Measurements from ENCODE around the gene SEC14L5.

Gene SEC14L5

DNA sequence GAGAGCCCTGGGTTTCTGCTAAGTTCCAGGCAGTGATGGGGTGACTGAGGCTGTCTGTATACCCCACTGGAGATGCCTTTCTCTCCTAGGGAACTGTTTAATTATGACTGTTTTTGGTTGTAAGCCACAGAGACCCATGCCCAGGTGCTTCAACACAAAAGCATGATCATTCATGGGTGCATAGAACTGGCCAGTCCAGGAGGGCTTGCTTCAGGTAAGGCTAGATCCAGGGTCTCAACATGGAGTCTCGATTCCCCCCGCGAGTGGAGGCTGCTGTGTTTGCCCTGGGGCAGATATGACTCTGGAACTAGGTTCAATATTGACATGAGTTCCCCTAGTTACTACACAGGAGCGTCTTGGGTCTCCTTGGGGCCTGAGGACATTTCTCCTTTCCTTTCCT is 57.8 kb downstream of the SEC14L5 start:
- Histone ChIP-seq H2AK5ac (ENCODE audit: low read length) (no peak overlapping the region), H2BK12ac (ENCODE audit: low read length) (no peak overlapping the region), H4K8ac (ENCODE audit: low read depth, low read length) (no peak overlapping the region), H3K4me2 (ENCODE audit: low read length) (no peak overlapping the region), H3K14ac (ENCODE audit: low read length) (no peak overlapping the region), H3K4me1 (ENCODE audit: control insufficient read depth in 1 of 2, insufficient read depth in 2 of 2, low read length in 2 of 2) (no peaks in the 10 kb centered on the region), H3K4me3 (ENCODE audit: low read depth, low read length) (no peak overlapping the region), H4K12ac (ENCODE audit: low read depth, low read length) (no peak overlapping the region), H3K18ac (ENCODE audit: low read length) (no peak overlapping the region), H4K91ac (ENCODE audit: low read depth, low read length) (no peak overlapping the region), H3K4ac (ENCODE audit: low read depth, low read length) (no peak overlapping the region), H2BK5ac (ENCODE audit: low read depth, low read length, poor library complexity) (no peak overlapping the region), H3K27me3 (ENCODE audit: insufficient read depth, low read length) (no peaks in the 10 kb centered on the region), H3K79me2 (ENCODE audit: control insufficient read depth, insufficient read depth, low read length, poor library complexity) (no peaks in the 10 kb centered on the region), H2AFZ (ENCODE audit: insufficient read depth, low read length, poor library complexity) (no peak overlapping the region), H3K27ac (ENCODE audit: low read depth, low read length) (no peak overlapping the region), H2BK120ac (ENCODE audit: insufficient read depth, low read length, poor library complexity) (no peak overlapping the region), H3K79me1 (ENCODE audit: low read length) (no peaks in the 10 kb centered on the region), H3K9me3 (ENCODE audit: insufficient read depth, low read depth, low read length) (no peaks in the 10 kb centered on the region), H3K36me3 (ENCODE audit: control insufficient read depth in 1 of 2, insufficient read depth in 2 of 2, low read length in 2 of 2) (no peaks in the 10 kb centered on the region), H3K9ac (ENCODE audit: low read length) (no peak overlapping the region), H3K23ac (ENCODE audit: low read length) (no peak overlapping the region)
- DNase-seq, result no peak
- WGBS (ENCODE audit: extremely low coverage, insufficient coverage, insufficient read length), result no CpG with 5 or more reads among the region's 4 CpGs

GRCh38 chr16:5016967-5017677 is 59.0 kb downstream of the SEC14L5 start:
- Histone ChIP-seq H3K14ac (ENCODE audit: low read length) (no peak overlapping the region), H3K79me1 (ENCODE audit: low read length) (no peaks in the 10 kb centered on the region), H3K4ac (ENCODE audit: low read depth, low read length) (no peak overlapping the region), H2AK5ac (ENCODE audit: low read length) (no peak overlapping the region), H3K36me3 (ENCODE audit: control insufficient read depth in 1 of 2, insufficient read depth in 2 of 2, low read length in 2 of 2) (no peaks in the 10 kb centered on the region), H2BK5ac (ENCODE audit: low read depth, low read length, poor library complexity) (no peak overlapping the region), H4K12ac (ENCODE audit: low read depth, low read length) (no peak overlapping the region), H2AFZ (ENCODE audit: insufficient read depth, low read length, poor library complexity) (no peak overlapping the region), H3K23ac (ENCODE audit: low read length) (no peak overlapping the region), H3K27me3 (ENCODE audit: insufficient read depth, low read length) (no peaks in the 10 kb centered on the region), H4K91ac (ENCODE audit: low read depth, low read length) (no peak overlapping the region), H3K4me2 (ENCODE audit: low read length) (no peak overlapping the region), H3K79me2 (ENCODE audit: control insufficient read depth, insufficient read depth, low read length, poor library complexity) (no peaks in the 10 kb centered on the region), H4K8ac (ENCODE audit: low read depth, low read length) (no peak overlapping the region), H3K4me3 (ENCODE audit: low read depth, low read length) (no peak overlapping the region), H3K9ac (ENCODE audit: low read length) (no peak overlapping the region), H2BK12ac (ENCODE audit: low read length) (no peak overlapping the region), H3K27ac (ENCODE audit: low read depth, low read length) (no peak overlapping the region), H3K9me3 (ENCODE audit: insufficient read depth, low read depth, low read length) (no peaks in the 10 kb centered on the region), H2BK120ac (ENCODE audit: insufficient read depth, low read length, poor library complexity) (no peak overlapping the region), H3K4me1 (ENCODE audit: control insufficient read depth in 1 of 2, insufficient read depth in 2 of 2, low read length in 2 of 2) (no peaks in the 10 kb centered on the region), H3K18ac (ENCODE audit: low read length) (no peak overlapping the region)
- no CpG with 5 or more reads among the region's 6 CpGs for WGBS (ENCODE audit: extremely low coverage, insufficient coverage, insufficient read length)
- DNase-seq, result no peak

GRCh38 chr16:5017678-5017969 is 59.5 kb downstream of the SEC14L5 start:
- no peak overlapping the region for H4K8ac ChIP-seq (ENCODE audit: low read depth, low read length)
- no peak overlapping the region for H3K23ac ChIP-seq (ENCODE audit: low read length)
- H3K36me3 ChIP-seq (ENCODE audit: control insufficient read depth in 1 of 2, insufficient read depth in 2 of 2, low read length in 2 of 2), result no peaks in the 10 kb centered on the region
- no peak overlapping the region for H4K12ac ChIP-seq (ENCODE audit: low read depth, low read length)
- no peak overlapping the region for H2AK5ac ChIP-seq (ENCODE audit: low read length)
- no peak overlapping the region for H3K4me2 ChIP-seq (ENCODE audit: low read length)
- H3K27ac ChIP-seq (ENCODE audit: low read depth, low read length), result no peak overlapping the region
- no peak overlapping the region for H4K91ac ChIP-seq (ENCODE audit: low read depth, low read length)
- no peaks in the 10 kb centered on the region for H3K27me3 ChIP-seq (ENCODE audit: insufficient read depth, low read length)
- no CpG with 5 or more reads among the region's 5 CpGs for WGBS (ENCODE audit: extremely low coverage, insufficient coverage, insufficient read length)
- H3K14ac ChIP-seq (ENCODE audit: low read length), result no peak overlapping the region
- H2AFZ ChIP-seq (ENCODE audit: insufficient read depth, low read length, poor library complexity), result no peak overlapping the region
- no peak overlapping the region for H3K9ac ChIP-seq (ENCODE audit: low read length)
- H3K4me1 ChIP-seq (ENCODE audit: control insufficient read depth in 1 of 2, insufficient read depth in 2 of 2, low read length in 2 of 2), result no peaks in the 10 kb centered on the region
- no peak overlapping the region for H2BK120ac ChIP-seq (ENCODE audit: insufficient read depth, low read length, poor library complexity)
- H3K9me3 ChIP-seq (ENCODE audit: insufficient read depth, low read depth, low read length), result no peaks in the 10 kb centered on the region
- no peak overlapping the region for H2BK5ac ChIP-seq (ENCODE audit: low read depth, low read length, poor library complexity)
- H3K79me1 ChIP-seq (ENCODE audit: low read length), result no peaks in the 10 kb centered on the region
- H3K79me2 ChIP-seq (ENCODE audit: control insufficient read depth, insufficient read depth, low read length, poor library complexity), result no peaks in the 10 kb centered on the region
- no peak overlapping the region for H2BK12ac ChIP-seq (ENCODE audit: low read length)
- DNase-seq, result no peak
- no peak overlapping the region for H3K4ac ChIP-seq (ENCODE audit: low read depth, low read length)
- H3K4me3 ChIP-seq (ENCODE audit: low read depth, low read length), result no peak overlapping the region
- no peak overlapping the region for H3K18ac ChIP-seq (ENCODE audit: low read length)

GRCh38 chr16:5018793-5019192 is 60.7 kb downstream of the SEC14L5 start:
- WGBS (ENCODE audit: extremely low coverage, insufficient coverage, insufficient read length), result no CpG with 5 or more reads among the region's 9 CpGs
- Histone ChIP-seq H3K27me3 (ENCODE audit: insufficient read depth, low read length) (no peaks in the 10 kb centered on the region), H2AK5ac (ENCODE audit: low read length) (no peak overlapping the region)

More at GRCh38 chr16:5018793-5019192, 60.7 kb downstream of the SEC14L5 start:
- H3K4me3 ChIP-seq (ENCODE audit: low read depth, low read length), result no peak overlapping the region
- no peak overlapping the region for H3K9ac ChIP-seq (ENCODE audit: low read length)
- no peak overlapping the region for H3K18ac ChIP-seq (ENCODE audit: low read length)
- H3K14ac ChIP-seq (ENCODE audit: low read length), result no peak overlapping the region
- H4K12ac ChIP-seq (ENCODE audit: low read depth, low read length), result no peak overlapping the region
- no peak overlapping the region for H2AFZ ChIP-seq (ENCODE audit: insufficient read depth, low read length, poor library complexity)
- no peak overlapping the region for H4K91ac ChIP-seq (ENCODE audit: low read depth, low read length)
- no peaks in the 10 kb centered on the region for H3K9me3 ChIP-seq (ENCODE audit: insufficient read depth, low read depth, low read length)
- no peak overlapping the region for H2BK12ac ChIP-seq (ENCODE audit: low read length)
- DNase-seq, result no peak
- no peak overlapping the region for H3K27ac ChIP-seq (ENCODE audit: low read depth, low read length)
- no peaks in the 10 kb centered on the region for H3K79me2 ChIP-seq (ENCODE audit: control insufficient read depth, insufficient read depth, low read length, poor library complexity)
- H3K4me2 ChIP-seq (ENCODE audit: low read length), result no peak overlapping the region
- H4K8ac ChIP-seq (ENCODE audit: low read depth, low read length), result no peak overlapping the region
- no peak overlapping the region for H2BK120ac ChIP-seq (ENCODE audit: insufficient read depth, low read length, poor library complexity)
- no peak overlapping the region for H3K23ac ChIP-seq (ENCODE audit: low read length)
- H2BK5ac ChIP-seq (ENCODE audit: low read depth, low read length, poor library complexity), result no peak overlapping the region
- H3K36me3 ChIP-seq (ENCODE audit: control insufficient read depth in 1 of 2, insufficient read depth in 2 of 2, low read length in 2 of 2), result no peaks in the 10 kb centered on the region
- H3K4me1 ChIP-seq (ENCODE audit: control insufficient read depth in 1 of 2, insufficient read depth in 2 of 2, low read length in 2 of 2), result no peaks in the 10 kb centered on the region
- no peak overlapping the region for H3K4ac ChIP-seq (ENCODE audit: low read depth, low read length)
- no peaks in the 10 kb centered on the region for H3K79me1 ChIP-seq (ENCODE audit: low read length)
